Cardiac fibroblast (primary cell): ENCODE measurements around the gene CTTNBP2NL.

Experiments used
- DNase-seq, 2 donors: peaks; one replicate each; pipeline versions ENCODE4 v3.0.0 to v3.0.0-alpha.2; 2010; ENCODE audit warnings: low read depth in 2 of 2
- H3K4me3 ChIP-seq, 2 donors: replicated peaks in 1 of 2; 1 replicate in 1 of 2; 2 replicates in 1 of 2; pipeline ENCODE4 v1.5.1; 2011; ENCODE audit warnings: low read depth in 2 of 2, low read length in 2 of 2, mild to moderate bottlenecking in 2 of 2, moderate library complexity in 1 of 2
- TF ChIP-seq, protein P1 (sequence below): IDR thresholded peaks from one replicate; pipeline ENCODE4 v1.5.1; 2011; ENCODE audit warnings: low read depth, mild to moderate bottlenecking, low read length, inconsistent platforms

Gene CTTNBP2NL

GRCh38 chr1:112453876-112454275, 57.9 kb downstream of the CTTNBP2NL start:
- no peak overlapping the region for H3K4me3 ChIP-seq
- TF ChIP-seq, protein P1, sequence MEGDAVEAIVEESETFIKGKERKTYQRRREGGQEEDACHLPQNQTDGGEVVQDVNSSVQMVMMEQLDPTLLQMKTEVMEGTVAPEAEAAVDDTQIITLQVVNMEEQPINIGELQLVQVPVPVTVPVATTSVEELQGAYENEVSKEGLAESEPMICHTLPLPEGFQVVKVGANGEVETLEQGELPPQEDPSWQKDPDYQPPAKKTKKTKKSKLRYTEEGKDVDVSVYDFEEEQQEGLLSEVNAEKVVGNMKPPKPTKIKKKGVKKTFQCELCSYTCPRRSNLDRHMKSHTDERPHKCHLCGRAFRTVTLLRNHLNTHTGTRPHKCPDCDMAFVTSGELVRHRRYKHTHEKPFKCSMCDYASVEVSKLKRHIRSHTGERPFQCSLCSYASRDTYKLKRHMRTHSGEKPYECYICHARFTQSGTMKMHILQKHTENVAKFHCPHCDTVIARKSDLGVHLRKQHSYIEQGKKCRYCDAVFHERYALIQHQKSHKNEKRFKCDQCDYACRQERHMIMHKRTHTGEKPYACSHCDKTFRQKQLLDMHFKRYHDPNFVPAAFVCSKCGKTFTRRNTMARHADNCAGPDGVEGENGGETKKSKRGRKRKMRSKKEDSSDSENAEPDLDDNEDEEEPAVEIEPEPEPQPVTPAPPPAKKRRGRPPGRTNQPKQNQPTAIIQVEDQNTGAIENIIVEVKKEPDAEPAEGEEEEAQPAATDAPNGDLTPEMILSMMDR: no peak
- DNase-seq: no peak

DNA sequence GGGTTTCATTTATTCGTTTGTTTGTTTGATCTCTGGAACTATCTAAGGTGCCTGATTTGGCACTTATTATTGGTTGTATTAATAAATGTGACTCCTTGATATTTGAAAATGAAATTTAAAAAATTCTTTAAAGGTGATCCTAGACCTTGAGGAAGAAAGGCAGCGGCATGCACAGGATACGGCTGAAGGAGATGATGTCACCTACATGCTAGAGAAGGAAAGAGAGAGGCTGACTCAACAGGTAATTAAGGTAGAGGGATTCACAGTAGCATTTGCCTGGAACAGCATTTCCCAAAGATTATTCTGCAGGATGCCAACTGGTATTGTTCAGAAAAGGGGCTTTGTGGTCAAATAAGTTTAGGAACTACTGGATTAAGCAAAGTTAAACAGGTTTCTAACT, 58.3 kb downstream of the CTTNBP2NL start:
- DNase-seq: no peak
- TF ChIP-seq, protein P1: no peak
- no peak overlapping the region for H3K4me3 ChIP-seq

- TF ChIP-seq, protein P1: no peak
- DNase-seq: peak in 1 of 2 donors; percentile 74
- no peak overlapping the region for H3K4me3 ChIP-seq
These were observed 61.2 kb downstream of the CTTNBP2NL start for GRCh38 chr1:112457241-112457640.

- no peak overlapping the region for H3K4me3 ChIP-seq
- peak; percentile 57 to 80 for DNase-seq
- TF ChIP-seq, protein P1: no peak
These were observed 61.9 kb downstream of the CTTNBP2NL start for GRCh38 chr1:112457955-112458354.

DNA sequence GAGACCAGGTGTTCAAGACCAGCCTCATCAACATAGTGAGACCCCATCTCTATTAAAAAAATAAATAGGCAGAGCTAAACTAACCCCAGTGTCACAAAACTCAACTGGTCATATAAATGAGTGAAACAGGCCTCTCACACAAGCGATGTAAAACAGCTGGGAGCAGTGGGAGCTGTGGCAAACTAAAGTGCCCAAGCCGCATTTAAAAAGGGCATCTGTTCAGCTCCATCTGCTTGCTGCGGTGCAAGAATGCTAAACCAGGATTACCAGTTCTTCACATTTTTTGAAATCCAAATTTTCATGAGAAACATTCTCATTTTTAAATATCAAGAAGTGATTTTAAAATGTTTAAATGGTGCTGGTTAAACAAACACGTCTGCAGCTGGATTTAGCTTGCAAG, 62.7 kb downstream of the CTTNBP2NL start:
- no peak for DNase-seq
- no peak overlapping the region for H3K4me3 ChIP-seq
- TF ChIP-seq, protein P1: no peak

DNA sequence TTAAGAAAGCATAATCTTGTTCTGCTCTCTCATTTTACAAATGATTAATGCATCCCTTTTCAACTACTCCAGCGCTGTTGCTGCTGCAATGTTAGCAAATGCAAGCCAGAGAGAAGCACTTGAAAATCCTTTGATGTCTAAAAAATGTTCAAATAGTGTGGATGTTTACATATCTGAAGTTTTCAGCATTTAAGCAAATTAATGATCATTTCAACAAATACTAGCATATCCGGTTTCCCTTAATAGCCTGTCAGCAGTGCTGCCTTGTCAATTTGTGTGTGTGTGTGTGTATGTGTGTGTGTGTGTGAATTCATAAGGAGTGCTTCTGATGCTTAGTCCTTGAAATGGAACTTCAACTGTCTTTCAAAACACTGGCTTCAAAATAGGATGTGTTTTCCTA, 64.6 kb downstream of the CTTNBP2NL start:
- no peak overlapping the region for H3K4me3 ChIP-seq
- TF ChIP-seq, protein P1: no peak
- peak in 1 of 2 donors; percentile 62 for DNase-seq

DNA sequence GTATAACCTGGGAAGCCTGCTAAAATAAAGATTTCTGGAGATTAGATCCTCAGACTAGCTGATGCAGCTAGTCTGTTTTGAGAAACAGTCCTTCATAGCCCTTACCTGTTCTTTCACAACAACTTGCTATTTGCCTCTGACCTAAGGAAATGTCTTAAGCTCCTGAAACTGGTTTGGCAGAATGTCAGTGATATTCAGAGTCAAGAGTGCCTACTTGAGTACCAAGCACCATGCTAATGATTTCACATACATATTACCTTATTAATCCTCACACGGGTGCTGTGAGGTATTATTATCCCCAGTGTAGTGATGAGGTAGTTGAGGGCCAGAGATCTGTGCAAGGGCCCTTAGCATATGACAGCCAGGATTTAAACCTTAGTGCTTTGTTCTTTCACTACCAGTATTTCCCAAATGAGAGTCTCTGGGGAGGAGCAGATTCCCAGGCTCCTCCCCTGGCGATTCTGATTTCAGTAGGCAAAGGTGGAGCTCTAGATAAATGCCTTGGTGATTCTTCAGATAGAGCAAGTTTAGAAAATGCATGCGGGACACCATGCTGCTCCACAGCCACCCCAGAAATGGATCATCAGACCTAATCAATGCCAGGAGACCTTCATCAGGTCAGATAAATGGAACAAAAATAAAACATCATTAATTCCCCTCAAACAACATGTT, 65.3 kb downstream of the CTTNBP2NL start:
- DNase-seq: peak in 1 of 2 donors; percentile 25
- TF ChIP-seq, protein P1: no peak
- H3K4me3 ChIP-seq: no peak overlapping the region
